ENCODE results near the gene ZNF805. TPM values are rescaled to one million over a fixed set of nuclear protein-coding genes. Genes with fewer than 3 reads are reported as not detected.

ZNF805 gene
- total and polyA plus RNA-seq, 2 of the 13 experiments (the other 11 are each of a cell fraction or from before 2014, with no cell fraction given) = 5.1 to 12.8 TPM

- TF ChIP-seq ZNF609 (CRISPR knock-in tag; IDR thresholded peaks at IDR 0.05; ENCODE audit: borderline replicate concordance) (no peak), ATAD3A (CRISPR knock-in tag; IDR thresholded peaks at IDR 0.05) (no peak), HOXD1 (CRISPR knock-in tag; IDR thresholded peaks at IDR 0.05) (peak; percentile 44; the same call in 1 of the 2 replicates), ZNF512 (CRISPR knock-in tag; IDR thresholded peaks at IDR 0.05) (no peak), FOSL2 (CRISPR knock-in tag; IDR thresholded peaks at IDR 0.05) (peak; percentile 78), HNRNPK (IDR thresholded peaks at IDR 0.05; ENCODE audit: low read depth, low read length, poor library complexity, severe bottlenecking) (no peak), ZNF160 (CRISPR knock-in tag; IDR thresholded peaks at IDR 0.05) (peak; percentile 83; the same call in 1 of the 2 replicates), SAP130 (CRISPR knock-in tag; IDR thresholded peaks at IDR 0.05; ENCODE audit: low read depth) (peak; percentile 98), KAT2B (IDR thresholded peaks at IDR 0.05; ENCODE audit: borderline replicate concordance, low read depth, low read length) (no peak), NFYB (CRISPR knock-in tag; IDR thresholded peaks at IDR 0.05) (no peak), ATF1 (CRISPR knock-in tag; IDR thresholded peaks at IDR 0.05) (no peak), UBTF (CRISPR knock-in tag; IDR thresholded peaks at IDR 0.05) (peak; percentile 32; the same call in 1 of the 2 replicates), ISL2 (CRISPR knock-in tag; IDR thresholded peaks at IDR 0.05) (0 out of 2 replicates have a peak, but pooled peaks have one; percentile 41), ZBTB10 (CRISPR knock-in tag; IDR thresholded peaks at IDR 0.05; ENCODE audit: borderline replicate concordance) (no peak; the same call in 1 of the 2 replicates), SKI (IDR thresholded peaks at IDR 0.05; ENCODE audit: partially characterized antibody) (no peak), SOX5 (CRISPR knock-in tag; IDR thresholded peaks at IDR 0.05; ENCODE audit: borderline replicate concordance) (peak; percentile 55; the same call in 1 of the 2 replicates), ATM (IDR thresholded peaks at IDR 0.05; ENCODE audit: borderline replicate concordance) (no peak), MAFK (conservative IDR thresholded peaks at IDR 0.05 in 1 of 2, IDR thresholded peaks at IDR 0.05 in 1 of 2; ENCODE audit: low read length in 2 of 2) (no peak)
Measured at GRCh38 chr19:57279418-57280164, 39.2 kb downstream of the ZNF805 start (continued).

Data from HepG2 (cell line).